Activated CD8-positive, alpha-beta memory T cell treated with anti-CD3 and anti-CD28 coated beads for 4 hours (primary cell): ENCODE data around the gene ZNF500.

Experiments used
- DNase-seq, 2 donors: peaks; one replicate each; pipeline ENCODE4 v3.0.0-alpha.2; 2020; ENCODE audit warnings: low read depth in 2 of 2

Gene ZNF500

DNA sequence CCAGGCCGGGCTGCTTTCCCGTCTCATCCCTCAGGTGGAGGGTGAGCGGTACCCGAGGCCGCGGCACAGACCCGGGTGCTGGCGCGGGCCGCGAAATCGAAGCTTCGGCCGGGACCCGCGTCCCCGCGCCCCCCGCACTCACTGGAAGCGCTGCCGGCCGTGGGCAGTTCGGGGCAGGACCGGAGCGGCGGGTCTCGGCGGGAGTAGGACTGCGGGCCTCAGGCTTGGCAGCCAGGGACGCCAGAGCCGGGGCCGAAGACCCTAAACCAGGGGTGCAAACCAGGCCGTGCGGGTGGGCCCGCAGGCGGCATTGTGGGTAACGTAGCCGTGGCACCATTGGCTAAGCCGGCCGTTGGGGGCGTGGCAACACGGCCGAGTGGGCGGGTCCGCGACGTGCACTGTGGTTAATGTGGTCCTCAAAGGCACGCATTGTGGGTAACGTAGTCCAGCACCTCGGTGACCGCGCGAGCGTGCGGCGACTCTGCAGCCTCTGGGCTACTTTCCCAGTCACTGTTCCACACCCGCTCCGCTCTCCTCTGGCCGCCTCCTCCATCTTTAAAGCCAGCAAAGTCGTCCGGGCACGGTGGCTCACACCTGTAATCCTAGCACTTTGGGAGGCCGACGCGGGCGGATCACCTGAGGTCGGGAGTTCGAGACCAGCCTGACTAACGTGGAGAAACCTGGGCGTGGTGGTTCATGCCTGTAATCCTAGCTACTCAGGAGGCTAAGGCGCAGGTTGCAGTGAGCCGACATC lies at the start of gene ZNF500:
Gene ZNF500, minus strand, starts transcription at position 288 of the 754 bp plus-strand sequence. CDS start 1,184 bp downstream, outside the sequence.
- DNase-seq, result peak; percentile 93 to 97

DNA sequence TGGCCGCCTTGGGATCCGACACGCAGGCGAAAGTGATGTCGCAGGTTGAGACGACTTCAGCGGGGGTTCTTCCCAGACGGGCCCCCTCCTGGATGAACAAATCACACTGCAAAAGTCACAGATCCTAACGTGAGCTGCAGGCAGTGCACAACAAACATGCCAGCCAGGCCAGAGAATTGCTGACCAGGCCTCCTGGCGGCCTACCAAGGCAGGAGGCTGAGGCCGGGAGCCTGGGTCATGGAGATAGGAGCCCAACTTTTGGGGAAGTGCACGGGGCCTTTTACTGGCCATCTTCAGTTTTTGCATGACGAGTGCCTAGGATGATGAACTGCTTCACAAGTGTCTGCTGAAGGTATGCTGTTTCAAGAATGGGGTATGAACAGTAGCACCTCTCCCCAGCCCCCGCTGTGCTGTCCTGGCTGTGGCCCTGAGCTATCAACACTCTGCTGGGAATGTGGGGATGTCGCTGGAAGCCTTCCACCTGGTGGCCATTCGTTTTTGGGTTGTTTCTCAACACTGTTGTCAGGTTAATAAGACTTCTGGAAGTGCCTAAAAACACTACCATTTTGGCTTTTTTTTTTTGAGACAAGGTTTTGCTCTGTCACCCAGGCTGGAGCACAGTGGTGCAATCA lies 47.7 kb upstream of the ZNF500 start:
- DNase-seq, result no peak

DNA sequence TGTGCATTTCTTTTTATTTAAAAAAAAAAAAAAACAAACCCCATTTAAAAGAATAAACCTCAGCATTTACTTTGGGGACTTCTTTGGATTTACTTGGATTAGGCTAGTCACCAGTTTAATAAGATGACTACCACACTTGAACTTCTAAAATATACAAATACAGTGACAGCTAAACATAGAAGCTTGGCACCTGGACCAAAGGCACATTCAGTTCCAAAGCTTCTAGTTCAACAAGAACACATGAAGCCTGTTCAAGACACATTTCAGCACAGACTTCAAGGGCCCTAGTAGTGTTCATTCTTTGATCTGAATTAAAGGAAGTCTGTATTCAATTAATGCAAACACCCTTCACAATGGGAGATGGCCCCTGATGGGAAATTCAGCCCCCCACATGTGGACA lies 47.1 kb upstream of the ZNF500 start:
- no peak for DNase-seq

DNA sequence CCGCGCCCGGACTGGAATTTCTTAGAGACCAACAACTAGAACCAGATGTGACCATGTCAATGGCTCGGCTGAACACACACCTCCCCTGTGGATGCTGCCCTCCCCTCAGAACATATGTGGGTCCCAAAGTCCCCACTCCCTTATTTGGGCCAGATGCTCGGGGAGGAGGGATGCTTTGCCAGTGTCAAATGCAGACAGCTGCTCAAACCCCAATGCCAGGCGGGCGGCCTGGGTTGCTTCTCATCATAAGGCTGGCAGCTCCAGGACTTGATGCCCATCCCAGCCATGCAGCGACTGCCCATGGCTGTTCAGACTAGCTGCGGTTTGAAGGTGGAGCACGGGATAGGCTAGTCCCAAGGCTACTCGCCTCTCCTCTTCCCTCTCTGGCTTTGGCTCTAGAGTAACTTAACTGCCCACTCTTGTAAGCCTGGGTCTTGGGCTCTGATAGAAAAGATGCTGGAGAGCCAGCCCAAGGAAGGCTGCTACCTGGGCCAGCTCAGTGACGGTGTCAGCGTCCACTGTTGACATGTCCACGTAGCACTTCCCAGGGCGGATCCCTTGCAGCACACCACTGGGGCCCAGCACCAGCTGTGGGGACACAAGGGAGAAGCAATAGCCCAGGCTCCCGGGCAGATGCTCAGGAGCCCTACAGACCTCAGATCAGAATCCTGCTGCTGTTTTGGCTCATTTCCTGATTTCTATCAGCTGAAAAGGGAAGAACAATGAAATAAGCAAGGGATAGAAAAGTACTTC lies 46.5 kb upstream of the ZNF500 start:
- no peak for DNase-seq

DNA sequence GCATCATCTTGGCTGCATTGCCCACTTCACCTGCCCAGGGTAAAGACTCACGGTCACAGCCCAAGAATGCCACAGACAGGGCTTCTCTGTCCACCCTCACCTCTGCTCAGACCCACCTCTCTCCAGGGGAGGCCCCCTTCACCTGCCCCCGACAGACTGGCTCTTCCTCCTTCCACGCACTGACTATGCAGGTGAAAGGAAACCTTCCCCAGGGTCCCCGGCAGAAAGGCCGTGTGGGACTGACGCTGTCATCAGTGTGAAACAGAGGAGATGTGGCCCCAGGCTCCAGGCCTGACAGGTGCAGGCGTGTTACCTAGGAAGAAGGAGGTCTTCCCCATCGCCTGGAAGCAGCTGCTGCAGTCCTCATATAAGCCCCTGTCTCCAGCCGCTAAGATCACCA lies 44.8 kb upstream of the ZNF500 start:
- DNase-seq, result no peak

DNA sequence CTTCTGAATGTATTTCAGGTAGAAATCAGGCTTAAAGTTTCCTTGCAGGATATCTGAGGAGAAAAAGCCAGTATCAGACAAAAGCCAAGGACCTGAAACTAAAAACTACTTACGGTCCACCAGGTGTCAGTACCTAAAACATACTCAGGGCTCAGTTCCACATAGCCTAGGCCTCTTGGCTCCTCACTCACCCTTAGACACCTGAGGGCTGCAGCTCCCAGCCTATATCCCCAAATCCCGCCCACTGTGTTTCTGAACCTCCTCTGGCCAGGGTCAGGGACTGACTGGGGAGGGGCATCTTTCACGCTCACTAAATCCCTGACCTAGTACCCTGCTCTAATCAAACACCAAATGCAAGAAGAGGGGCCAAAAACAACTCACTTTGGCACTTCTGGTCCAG lies 44.3 kb upstream of the ZNF500 start:
- DNase-seq, result no peak

DNA sequence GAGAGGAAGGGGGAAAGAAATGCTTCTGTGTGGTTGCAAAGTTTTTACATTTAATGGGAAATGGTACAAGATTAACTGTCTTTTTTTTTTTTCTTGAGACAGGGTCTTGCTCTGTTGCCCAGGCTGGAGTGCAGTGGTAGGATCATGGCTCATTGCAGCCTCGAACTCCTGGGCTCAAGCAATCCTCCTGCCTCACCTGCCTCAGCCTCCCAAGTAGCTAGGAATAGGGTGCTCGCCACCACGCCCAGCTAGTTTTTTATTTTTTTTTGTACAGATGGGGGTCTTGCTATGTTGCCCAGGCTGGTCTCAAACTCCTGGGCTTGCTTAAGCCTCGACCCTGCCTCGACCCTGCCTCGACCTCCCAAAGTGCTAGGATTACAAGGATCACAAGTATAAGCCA lies 39.3 kb upstream of the ZNF500 start:
- no peak for DNase-seq

DNA sequence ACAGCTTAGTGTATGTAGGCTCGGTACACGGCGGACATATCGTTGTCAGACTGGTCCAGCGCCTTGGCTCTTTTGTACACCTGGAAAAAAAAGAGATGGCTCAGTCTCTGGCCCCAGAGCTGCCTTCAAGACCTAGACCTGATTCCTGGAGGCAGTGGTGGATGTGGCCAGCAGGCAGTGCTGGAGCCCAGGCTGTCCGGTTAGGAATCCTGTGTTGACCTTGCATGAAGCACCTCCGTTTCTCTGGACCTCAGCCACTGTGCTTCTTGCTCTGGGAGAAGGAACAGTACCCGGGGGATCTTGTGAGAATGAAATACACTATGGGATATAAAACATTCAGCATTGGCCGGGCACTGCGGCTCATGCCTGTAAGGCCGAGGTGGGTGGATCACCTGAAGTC lies 38.3 kb upstream of the ZNF500 start:
- DNase-seq, result no peak

DNA sequence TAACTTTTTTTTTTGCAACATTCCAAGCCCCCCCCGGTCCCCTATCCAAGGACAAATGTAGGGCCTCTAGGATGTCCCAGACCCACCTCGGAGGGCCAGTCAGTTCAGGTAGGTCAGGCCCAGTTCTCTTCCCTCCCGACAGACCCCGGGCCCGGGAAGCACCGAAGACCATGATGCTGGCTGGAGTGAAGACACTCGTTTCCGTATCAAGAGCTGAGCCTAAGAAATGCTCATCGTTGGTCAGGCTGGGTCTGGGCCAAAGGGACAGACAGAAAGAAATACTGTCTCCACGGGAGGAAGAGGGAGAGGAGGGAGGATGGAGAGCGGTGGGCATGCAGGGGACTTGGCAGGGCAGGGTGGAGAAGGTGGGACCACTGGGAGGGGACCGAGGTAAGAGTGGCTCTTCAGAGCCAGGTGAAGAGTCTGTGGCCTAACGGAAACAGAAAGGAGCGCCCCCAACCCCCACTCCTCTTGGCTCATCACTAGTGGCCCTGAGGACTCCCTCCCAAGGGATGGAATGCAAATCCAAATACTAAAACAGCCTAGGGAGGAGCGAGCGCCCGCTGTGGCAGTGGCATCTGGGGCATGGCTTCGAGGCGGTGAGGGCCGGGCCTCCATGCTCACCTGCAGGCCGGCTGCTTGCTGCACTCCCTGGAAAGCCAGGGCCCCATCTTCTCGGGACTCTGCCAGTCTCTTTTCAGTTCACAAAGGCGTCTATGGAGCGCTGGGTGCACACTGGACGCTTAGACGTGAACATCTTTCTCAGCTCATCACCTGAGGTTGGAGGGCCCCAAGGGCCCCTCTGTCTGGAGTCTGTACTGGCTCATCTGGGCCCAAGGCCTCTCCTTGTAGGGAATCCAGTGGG lies 37.2 kb upstream of the ZNF500 start:
- DNase-seq, result no peak

DNA sequence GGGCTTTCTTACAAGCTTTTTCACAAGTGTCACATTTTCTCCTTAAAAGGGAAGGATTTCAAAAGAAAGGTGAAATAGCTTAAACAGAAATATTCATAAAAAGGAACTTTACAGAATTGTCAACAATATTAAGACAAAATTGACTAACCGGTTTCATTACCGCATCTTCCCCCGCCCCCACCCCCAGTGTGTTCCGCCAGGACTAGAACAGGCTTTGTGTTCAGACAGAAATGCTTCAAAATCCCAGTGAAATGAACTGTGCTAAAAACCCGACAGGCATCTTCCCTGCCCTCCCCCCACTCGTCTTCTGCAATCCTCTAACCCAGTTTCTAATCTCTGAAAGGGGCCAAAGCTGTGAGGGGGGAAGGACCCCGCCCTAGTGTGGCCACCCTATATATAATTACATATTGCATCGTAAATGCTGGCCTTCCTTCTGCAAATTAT lies 36.5 kb upstream of the ZNF500 start:
- DNase-seq, result no peak

DNA sequence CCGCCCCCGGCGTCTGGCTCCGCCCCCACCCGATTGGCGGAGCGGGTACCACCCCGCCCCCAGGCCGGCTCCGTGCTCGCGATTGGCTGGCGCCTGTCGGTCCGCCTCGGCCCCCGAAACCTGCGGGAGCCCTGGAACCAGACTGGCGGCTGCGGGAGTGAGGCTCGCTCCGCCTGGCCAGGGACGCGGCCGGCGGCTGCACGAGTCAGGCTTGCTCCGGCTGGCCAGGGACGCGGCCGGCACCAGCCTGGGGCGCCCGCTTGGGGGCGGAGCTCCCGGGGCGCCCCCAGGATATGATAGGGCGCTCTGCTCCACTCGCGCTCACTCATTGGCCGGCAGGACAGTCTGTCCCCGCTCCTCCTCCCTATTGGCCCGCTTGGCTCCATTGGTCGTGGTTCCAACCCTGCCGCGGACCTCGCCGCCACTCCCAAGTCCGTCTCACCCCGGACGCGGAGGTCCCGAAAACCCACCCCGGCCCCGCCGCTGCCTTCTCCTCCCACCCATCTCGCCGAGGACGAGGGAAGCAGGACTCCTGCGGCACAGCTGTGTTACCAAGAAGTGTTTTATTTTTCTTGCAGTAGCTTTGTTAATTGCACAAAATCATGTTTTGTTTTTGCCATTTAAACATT lies 35.8 kb upstream of the ZNF500 start:
- DNase-seq, result peak; percentile 66 to 73

DNA sequence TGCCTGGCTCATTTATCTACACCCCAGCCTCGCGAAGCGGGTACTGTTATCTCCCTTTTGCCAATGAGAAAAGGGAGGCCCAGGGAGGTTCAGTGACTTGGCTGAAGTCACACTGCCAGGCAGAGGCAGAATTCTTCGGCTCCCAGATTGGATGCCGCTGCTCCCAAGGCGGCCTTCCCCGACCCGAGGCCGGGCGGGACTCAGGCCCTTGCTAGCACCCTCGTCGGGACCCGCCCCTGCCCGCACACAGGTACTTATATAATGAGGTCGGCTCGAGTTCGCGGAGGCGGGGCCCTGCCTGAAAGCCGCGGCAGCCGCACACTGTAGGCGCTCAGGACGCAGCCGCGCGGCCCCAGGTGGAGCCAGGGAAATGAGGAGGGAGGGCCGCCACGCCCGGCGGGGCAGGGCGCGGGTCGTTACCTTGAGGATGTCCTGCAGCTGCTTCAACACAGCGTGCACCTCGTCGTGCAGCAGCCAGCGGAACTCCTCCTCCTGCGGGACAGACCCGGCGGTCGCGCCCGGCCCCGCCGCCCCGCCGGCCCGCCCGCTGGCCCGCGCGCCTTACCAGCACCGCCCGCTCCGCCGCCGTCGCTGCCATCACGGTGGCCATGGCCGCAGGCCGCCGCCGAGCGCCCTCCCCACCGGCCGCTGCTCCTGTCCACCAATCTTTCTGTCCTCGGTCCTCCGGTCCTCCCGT lies 35.1 kb upstream of the ZNF500 start, which contains the start of gene ROGDI:
Gene ROGDI, minus strand, starts transcription at position 672 of the 697 bp plus-strand sequence. Its CDS starts 62 bp downstream, at position 610.
- DNase-seq, result peak; percentile 38 to 41

DNA sequence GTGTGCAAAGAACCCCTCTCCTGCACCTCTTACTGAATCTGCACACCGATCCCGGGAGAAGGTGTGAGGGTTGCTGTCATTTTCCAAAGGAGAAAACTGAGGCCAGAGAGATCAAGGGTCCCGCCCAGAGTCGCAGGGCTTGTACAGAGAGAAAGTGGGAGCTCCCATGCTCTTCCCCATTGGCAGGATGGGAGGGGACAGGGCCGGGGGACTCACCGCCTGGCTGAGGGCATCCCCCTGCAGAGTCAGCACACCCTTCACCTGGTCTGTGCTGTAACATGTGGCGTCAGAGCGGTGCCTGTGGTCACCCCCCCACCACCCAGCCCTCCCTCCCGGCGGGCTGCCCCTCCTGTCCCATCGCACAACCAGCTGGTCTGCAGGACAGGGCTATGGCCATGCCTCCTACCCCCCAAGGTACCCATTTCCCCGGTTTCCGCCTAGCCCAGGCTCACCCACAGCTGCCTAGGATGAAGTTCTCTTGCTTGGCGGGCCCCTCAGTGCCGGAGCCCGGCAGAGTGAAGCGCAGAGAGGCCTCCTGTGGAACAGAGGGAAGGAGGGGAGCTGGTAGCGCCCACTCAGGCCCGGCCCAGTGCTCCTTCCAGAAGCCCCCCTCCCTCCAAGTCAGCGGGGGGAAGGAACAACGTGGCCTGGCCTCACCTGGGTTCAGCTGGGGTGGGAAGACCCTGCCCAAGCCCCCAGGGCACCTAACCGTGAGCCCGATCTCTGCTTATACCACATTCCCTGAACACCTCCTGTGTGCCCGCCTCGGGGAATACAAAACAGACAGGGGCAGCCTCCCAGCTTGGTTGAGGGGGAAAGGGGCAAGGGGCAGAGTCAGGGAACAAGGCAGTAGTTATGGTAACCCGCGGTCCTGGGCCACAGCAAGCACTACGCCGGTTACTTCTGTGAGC lies 34.3 kb upstream of the ZNF500 start:
- DNase-seq, result no peak

DNA sequence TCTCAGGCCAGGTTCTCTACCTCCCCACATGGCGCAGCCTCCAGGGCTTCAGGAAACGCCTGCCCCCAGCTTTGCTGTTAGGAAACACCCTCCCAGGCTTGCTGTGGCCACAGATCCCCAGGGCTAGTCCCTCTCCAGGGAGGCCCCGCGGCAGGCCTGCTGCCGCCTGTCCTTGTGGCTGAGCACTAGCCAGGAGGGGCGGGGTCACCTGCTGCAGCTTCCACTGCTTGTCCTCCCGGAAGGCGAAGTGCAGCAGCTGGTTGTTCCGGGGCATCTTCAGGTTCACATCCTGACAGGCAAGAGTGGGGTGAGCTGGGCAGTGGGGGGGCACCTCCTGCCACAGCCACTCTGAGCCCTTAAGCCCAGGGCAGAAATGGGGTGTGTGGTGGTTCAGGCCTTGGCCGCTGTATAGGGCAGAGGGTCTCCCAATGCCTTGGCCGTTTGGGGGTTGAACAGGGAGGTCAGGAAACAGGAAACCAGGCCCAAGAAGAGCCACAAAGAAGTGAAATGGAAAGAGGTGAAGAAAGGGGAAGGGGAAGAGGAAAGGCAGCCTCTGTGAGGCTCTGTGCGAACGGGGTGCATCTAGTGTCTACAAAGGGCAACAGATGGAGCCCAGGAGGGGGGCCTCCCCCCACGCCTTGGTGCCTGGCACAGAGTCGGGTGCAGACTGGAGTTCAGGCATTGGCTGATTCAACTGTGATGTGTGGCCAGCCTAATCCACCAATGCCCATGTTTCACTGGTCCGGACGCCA lies 33.5 kb upstream of the ZNF500 start:
- DNase-seq, result no peak

DNA sequence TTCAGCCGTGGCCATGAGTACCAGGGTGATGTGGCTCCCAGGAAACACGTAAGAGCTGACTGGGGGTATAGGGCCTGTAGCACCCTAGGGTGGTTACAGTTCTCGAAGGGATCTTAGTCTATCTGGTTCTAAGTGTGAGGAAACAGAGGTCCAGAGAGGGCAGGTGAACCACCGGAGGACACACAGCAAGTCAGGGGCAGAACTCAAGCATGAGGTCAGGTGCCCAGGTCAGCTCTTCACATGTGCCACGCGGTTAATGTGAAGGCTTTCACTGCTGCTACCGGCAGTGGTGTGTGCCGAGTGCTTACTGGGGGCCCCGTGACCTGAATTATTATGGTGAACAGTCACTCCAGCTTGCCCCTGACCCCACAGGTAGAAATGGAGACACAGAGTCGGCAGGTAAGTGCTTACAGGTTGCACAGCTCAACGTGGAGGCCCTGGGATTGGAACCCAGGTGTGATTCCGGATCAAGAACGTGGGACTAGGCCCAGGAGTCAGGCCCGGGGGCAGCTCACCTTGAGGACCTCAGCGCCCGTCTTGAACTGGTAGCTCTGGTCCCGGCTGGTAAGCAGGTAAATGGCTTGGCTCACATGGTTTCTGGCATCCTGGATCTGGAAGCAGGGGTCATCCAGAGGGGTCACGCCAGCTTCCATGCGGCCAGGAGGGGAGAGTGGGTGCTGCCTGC lies 32.4 kb upstream of the ZNF500 start:
- no peak for DNase-seq

DNA sequence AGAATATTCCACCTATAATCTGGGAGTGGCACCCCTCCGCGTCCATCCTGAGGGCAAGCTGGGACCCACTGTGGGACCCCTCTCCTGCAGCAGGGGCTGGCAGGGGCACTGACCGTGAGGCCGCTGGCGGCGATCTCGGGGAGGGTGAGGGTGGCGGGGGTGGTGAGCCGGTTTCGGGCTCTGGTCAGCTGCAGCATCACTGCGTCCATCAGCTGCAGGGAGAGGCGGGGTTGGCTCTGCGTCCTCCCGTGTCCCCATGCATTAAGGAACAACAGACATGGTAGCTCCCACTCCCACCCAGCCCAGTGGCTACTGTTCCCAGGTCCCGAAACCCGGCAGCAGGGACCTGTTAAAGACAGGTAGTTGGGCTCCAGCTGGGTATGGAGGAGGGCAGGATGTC lies 31.5 kb upstream of the ZNF500 start:
- DNase-seq, result no peak

DNA sequence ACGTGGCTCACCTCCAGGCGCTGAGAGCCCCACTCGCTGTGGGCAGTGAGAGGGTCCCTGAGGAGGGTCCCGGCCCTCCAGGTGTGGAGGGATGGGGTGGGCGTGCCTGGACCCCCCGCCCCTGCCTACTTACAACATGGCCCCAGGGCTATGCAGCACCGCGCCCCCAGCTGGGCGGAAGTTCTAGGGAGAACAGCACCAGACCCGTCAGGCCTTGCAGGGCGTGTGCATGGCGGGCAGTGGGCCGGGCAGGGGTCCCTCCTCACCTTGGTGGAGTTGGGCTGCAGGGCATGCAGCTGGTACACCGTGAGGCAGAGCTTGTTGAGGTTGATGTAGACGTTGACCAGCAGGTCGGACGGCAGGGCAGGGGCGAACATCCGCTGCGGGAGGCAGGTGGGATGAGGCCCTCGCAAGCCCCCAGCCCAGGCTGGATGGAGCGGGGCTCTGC lies 30.9 kb upstream of the ZNF500 start:
- DNase-seq, result no peak
